22Rv1 (cell line): ENCODE measurements around the gene SELENOW.

Experiments
- H3K27ac ChIP-seq: fragments of 450-650 bp; 2 replicates; pipeline ENCODE4 v1.5.1; 2017
- ZFX ChIP-seq: fragments of 450-650 bp; IDR thresholded peaks from 2 replicates; pipeline ENCODE4 v1.6.1; 2017; ENCODE audit warnings: antibody characterized with exemption, borderline replicate concordance
- TF ChIP-seq, protein P1 (sequence below): fragments of 450-650 bp; IDR thresholded peaks from 2 replicates; pipeline ENCODE4 v1.5.1; 2017; ENCODE audit warnings: mild to moderate bottlenecking

SELENOW gene

DNA sequence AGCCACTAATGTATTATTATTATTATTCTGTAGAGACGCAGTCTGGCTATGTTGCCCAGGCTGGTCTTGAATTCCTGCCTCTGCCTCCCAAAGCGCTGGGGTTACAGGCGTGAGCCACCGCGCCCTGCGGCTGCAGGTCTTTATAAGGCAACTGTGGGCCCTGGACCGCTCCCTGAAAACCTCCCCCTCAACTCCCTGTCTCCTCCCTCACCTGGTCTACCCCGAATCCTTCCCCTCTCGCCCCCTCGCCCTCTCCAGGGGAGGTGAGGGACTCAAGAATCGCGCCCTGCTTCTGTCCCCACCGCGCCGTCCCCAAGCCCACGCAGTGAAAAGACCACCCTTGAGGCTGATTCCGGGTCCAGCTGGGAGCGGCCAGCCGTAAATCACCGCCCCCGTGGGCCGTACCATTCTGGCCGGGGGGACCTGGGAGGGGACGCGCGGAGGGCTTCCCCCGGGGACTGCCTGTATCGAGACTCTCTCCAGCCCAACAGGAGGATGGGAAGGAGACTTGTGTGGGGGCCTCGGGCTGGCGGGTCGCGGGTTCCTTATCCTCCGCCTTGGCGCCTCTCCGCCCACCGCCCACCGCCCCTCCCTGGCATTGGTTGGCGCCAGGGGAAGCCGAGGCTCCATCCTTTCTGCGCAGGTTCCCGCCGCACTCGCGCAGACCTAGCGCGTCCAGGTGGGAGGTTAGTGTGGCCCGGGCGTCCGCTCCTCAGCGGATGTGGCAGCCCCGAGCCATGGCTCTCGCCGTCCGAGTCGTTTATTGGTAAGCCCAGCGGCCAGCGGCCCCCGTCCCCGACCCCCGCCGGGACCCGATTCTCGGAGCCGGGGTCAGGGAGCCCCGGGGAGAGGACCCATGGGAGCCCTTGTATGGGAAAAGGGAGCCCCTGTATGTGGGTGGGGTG, at the start of gene SELENOW:
TSS of gene SELENOW (plus strand) at position 655 of the 905 bp plus-strand sequence. CDS start at position 738, 83 bp downstream.
- TF ChIP-seq ZFX, result no peak
- TF ChIP-seq, protein P1, sequence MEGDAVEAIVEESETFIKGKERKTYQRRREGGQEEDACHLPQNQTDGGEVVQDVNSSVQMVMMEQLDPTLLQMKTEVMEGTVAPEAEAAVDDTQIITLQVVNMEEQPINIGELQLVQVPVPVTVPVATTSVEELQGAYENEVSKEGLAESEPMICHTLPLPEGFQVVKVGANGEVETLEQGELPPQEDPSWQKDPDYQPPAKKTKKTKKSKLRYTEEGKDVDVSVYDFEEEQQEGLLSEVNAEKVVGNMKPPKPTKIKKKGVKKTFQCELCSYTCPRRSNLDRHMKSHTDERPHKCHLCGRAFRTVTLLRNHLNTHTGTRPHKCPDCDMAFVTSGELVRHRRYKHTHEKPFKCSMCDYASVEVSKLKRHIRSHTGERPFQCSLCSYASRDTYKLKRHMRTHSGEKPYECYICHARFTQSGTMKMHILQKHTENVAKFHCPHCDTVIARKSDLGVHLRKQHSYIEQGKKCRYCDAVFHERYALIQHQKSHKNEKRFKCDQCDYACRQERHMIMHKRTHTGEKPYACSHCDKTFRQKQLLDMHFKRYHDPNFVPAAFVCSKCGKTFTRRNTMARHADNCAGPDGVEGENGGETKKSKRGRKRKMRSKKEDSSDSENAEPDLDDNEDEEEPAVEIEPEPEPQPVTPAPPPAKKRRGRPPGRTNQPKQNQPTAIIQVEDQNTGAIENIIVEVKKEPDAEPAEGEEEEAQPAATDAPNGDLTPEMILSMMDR, result no peak
- H3K27ac ChIP-seq, result peak within 1 kb of the TSS; percentile 80

DNA sequence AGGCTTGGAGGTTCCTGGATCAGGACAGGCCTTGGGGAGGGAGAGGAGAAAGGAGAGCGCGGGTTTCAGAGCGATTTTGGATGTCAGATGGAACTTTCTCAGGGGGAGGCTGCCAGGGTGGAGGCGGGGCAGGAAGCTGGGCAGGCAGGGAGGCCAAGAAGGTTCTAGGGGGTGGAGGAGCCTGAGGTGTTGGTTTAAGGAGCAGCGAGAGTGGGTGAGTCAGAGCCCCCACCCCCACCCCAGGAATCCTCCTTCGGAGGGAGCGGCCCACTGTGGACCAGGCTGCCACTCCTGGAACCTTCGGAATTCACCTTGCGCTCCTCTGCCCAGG, 49.1 kb upstream of the SELENOW start:
- H3K27ac ChIP-seq, result peak overlapping the region; percentile 98
- no peak for TF ChIP-seq ZFX
- TF ChIP-seq, protein P1, result no peak

DNA sequence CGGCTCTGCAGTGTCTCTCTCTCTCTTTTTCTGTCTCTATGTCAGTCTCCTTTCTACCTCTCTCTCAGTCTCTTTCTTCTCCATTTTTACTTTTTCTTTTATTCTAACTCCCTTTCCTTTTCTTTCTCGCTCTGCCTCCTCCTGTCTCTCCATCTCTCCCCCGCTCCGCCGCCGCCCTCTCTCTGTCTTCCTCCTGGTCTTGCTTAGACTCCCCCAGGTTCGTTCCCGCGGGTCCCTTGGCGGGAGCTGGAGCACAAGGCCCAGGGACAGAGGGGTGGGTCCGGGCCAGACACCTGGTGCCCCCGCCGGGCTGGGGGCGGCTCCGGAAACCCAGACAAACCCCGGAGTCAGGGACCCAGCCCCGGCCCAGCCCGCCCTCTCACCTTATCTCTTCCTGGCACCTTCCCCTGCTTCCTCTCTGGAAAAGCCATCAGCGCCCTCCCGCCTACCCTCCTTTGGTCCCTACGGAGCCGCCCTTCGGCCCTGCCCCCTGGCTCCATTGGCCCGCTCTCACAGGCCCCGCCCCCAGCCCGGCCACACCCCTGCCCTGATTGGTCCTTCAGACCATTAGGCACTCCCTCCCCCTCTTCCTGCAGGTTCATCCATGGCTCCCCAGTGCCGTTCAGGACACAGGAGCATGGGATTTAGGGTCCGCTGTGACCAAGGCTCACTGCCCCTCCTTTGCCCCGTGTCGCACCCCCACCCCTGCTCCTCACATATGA, 48.5 kb upstream of the SELENOW start:
- peak overlapping the region; percentile 98 for H3K27ac ChIP-seq
- no peak for TF ChIP-seq ZFX
- TF ChIP-seq, protein P1, result no peak

DNA sequence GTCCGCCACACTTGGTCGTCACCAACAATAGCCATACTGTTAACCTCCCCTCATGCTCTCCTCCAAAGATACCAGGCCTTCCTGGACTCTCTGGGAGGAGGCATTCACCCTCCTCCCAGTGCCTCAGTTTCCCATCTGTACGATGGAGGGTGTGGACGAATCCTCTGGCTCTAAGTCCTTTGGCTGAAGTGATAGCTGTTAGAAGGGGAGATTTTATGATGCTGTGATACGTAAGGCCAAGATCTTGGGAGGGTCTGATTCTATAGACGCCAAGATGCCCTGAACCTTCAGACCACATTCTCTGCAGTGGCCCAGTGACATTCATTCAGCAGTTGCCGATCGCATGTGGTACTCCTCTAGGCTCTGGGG, 48.0 kb upstream of the SELENOW start:
- TF ChIP-seq, protein P1, result no peak
- TF ChIP-seq ZFX, result no peak
- H3K27ac ChIP-seq, result peak overlapping the region; percentile 98; the same call in 1 of the 2 replicates

DNA sequence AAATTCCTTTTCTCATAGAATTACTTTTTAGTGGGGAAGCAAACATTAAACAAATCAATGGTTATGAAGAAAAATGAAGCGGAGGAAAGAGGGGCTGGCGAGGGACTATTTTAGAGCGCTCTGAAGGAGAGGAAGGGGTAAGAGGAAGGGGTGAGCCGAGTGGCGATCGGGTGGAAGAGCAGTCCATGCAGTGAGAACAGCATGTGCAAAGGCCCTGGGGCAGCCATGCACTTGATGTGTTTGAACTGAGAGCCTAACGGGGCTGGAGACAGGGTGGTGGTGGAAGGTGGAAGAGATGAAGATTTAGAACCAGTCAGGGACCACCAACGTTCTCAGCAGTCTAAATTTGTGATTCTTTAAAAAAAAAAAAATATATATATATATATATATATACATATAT, 47.6 kb upstream of the SELENOW start:
- no peak overlapping the region; the same call in 1 of the 2 replicates for H3K27ac ChIP-seq
- TF ChIP-seq, protein P1, result no peak
- TF ChIP-seq ZFX, result no peak

DNA sequence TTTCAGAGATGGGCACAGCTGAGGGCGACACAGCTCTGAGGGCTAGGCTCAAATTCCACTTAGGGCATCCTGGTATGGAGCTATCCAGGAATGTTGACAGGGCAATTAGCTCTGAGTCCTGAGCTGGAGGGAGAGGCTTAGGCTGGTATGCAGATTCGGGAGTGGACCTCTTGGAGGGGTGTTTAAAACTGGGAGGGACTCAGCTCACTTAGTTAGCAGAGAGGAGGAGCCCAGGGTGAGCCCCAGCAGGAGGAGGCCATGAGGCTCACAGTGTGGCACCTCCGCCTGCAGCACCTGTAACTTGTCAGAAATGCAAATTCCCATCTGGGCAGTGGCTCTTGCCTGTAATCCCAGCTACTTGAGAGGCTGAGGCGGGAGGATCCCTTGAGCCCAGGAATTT, 43.4 kb upstream of the SELENOW start:
- no peak for TF ChIP-seq ZFX
- TF ChIP-seq, protein P1, result no peak

More for the DNA sequence above, 43.4 kb upstream of the SELENOW start:
- H3K27ac ChIP-seq, result no peak overlapping the region
